Endodermal cell (in vitro differentiated cells): Measurements from ENCODE around the gene HNRNPM. TPM values are rescaled to one million over a fixed set of nuclear protein-coding genes. Genes with fewer than 3 reads are reported as not detected.

Experiments used
- DNase-seq: peaks from one replicate; pipeline ENCODE4 v3.0.0-alpha.2; 2017
- H3K27ac ChIP-seq: 2 replicates; pipeline ENCODE4 v1.5.1; 2013; ENCODE audit warnings: mild to moderate bottlenecking, low read depth, low read length, moderate library complexity
- H3K27me3 ChIP-seq: 2 replicates; pipeline ENCODE4 v1.6.1; 2013; ENCODE audit warnings: mild to moderate bottlenecking, low read length, moderate library complexity; ENCODE audit not compliant: insufficient read depth, control insufficient read depth, poor library complexity, severe bottlenecking
- H3K36me3 ChIP-seq: 2 replicates; pipeline ENCODE4 v1.7.0; 2013; ENCODE audit warnings: mild to moderate bottlenecking, low read length, moderate library complexity; ENCODE audit not compliant: control insufficient read depth, insufficient read depth
- H3K4me1 ChIP-seq: one replicate; pipeline ENCODE4 v1.7.0; 2013; ENCODE audit warnings: low read length; ENCODE audit not compliant: control insufficient read depth, insufficient read depth
- H3K4me3 ChIP-seq: 2 replicates; pipeline ENCODE4 v1.5.1; 2013; ENCODE audit warnings: mild to moderate bottlenecking, low read length, moderate library complexity
- H3K9ac ChIP-seq: 2 replicates; pipeline ENCODE4 v1.6.1; 2013; ENCODE audit warnings: mild to moderate bottlenecking, low read length, moderate library complexity; ENCODE audit not compliant: poor library complexity, severe bottlenecking; ENCODE audit errors: extremely low read depth
- H3K9me3 ChIP-seq: 2 replicates; pipeline ENCODE4 v1.6.1; 2013; ENCODE audit warnings: mild to moderate bottlenecking, low read length, moderate library complexity; ENCODE audit not compliant: control insufficient read depth
- H3K27ac Mint-ChIP-seq: 2 replicates; pipeline ENCODE4 v1.8.0; 2020; ENCODE audit warnings: mixed read lengths
- H3K27me3 Mint-ChIP-seq: 2 replicates; pipeline ENCODE4 v1.8.0; 2021; ENCODE audit warnings: mild to moderate bottlenecking, mixed read lengths; ENCODE audit not compliant: insufficient read depth
- H3K36me3 Mint-ChIP-seq: 2 replicates; pipeline ENCODE4 v1.8.0; 2020; ENCODE audit warnings: low read depth, mixed read lengths
- H3K4me1 Mint-ChIP-seq: 2 replicates; pipeline ENCODE4 v1.8.0; 2020; ENCODE audit warnings: mixed read lengths
- H3K4me3 Mint-ChIP-seq: 2 replicates; pipeline ENCODE4 v1.8.0; 2020; ENCODE audit warnings: mild to moderate bottlenecking, moderate library complexity, mixed read lengths
- H3K9me3 Mint-ChIP-seq: 2 replicates; pipeline ENCODE4 v1.8.0; 2020; ENCODE audit warnings: mild to moderate bottlenecking, mixed read lengths
- WGBS, 2 experiments: methylation state at CpG; one replicate each; pipeline versions ENCODE4 v1.1.5 to v1.1.7; 2013; ENCODE audit warnings: missing lambda C conversion rate in 2 of 2, mixed read lengths in 1 of 2; ENCODE audit not compliant: insufficient coverage in 1 of 2, insufficient read length in 1 of 2; 5-methylcytosine and 5-hydroxymethylcytosine counted together
- total RNA-seq, 2 donors: library from RNA; stranded (reverse); fragmentation: NEBNext Ultra II Directional in 1 of 2; extraction: Animal tissue kit (Norgen Biotek cat#: 25700) in 1 of 2; gene quantifications; 2 replicates in 1 of 2; 3 replicates in 1 of 2; pipeline ENCODE4 v1.2.1, GENCODE V29; 2021
- TF ChIP-seq, protein P1 (sequence below): fragments of 200-600 bp; sonication (generic); conservative IDR thresholded peaks from 2 replicates; pipeline ENCODE4 v1.5.0; 2021; ENCODE audit warnings: antibody characterized with exemption, mild to moderate bottlenecking

HNRNPM gene
- total RNA-seq, 2 donors from 2014 or later = 271 to 370 TPM

DNA sequence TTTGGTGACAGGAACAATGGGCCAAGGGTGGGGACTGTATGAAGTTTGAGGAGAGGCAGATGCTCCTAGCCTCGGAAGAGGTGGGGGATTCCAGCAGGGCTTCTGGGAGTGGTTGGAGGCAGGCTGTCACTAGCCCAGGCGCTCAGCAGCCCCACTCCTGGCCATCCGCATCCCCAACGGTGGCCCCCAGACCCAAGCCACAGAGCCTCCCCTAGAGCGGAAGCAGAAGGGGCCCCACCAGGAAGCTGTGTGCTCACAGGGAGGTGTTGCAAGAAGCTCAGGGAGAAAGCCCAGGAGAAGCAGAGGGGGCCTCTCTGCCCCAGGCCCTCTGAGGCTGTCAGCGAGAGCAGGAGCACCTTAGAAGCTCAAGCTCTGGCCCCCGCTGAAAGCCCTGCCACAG is 49.4 kb downstream of the HNRNPM start:
- no peak overlapping the region for H3K27ac Mint-ChIP-seq
- DNase-seq = no peak
- Histone ChIP-seq H3K36me3 (peaks cover 7% of the 10 kb centered on the region), H3K27me3 (no peaks in the 10 kb centered on the region), H3K4me3 (no peak overlapping the region), H3K9me3 (no peaks in the 10 kb centered on the region), H3K9ac (no peak overlapping the region), H3K4me1 (no peaks in the 10 kb centered on the region), H3K27ac (peak overlapping the region; percentile 53)
- H3K27me3 Mint-ChIP-seq = no peaks in the 10 kb centered on the region
- no peak overlapping the region for H3K4me3 Mint-ChIP-seq
- no peaks in the 10 kb centered on the region for H3K9me3 Mint-ChIP-seq
- 77 to 88% methylated on average over 4 to 7 of the region's 7 CpGs for WGBS, 2 experiments
- peaks cover 2% of the 10 kb centered on the region for H3K36me3 Mint-ChIP-seq
- TF ChIP-seq, protein P1, sequence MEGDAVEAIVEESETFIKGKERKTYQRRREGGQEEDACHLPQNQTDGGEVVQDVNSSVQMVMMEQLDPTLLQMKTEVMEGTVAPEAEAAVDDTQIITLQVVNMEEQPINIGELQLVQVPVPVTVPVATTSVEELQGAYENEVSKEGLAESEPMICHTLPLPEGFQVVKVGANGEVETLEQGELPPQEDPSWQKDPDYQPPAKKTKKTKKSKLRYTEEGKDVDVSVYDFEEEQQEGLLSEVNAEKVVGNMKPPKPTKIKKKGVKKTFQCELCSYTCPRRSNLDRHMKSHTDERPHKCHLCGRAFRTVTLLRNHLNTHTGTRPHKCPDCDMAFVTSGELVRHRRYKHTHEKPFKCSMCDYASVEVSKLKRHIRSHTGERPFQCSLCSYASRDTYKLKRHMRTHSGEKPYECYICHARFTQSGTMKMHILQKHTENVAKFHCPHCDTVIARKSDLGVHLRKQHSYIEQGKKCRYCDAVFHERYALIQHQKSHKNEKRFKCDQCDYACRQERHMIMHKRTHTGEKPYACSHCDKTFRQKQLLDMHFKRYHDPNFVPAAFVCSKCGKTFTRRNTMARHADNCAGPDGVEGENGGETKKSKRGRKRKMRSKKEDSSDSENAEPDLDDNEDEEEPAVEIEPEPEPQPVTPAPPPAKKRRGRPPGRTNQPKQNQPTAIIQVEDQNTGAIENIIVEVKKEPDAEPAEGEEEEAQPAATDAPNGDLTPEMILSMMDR = no peak
- H3K4me1 Mint-ChIP-seq = no peaks in the 10 kb centered on the region

DNA sequence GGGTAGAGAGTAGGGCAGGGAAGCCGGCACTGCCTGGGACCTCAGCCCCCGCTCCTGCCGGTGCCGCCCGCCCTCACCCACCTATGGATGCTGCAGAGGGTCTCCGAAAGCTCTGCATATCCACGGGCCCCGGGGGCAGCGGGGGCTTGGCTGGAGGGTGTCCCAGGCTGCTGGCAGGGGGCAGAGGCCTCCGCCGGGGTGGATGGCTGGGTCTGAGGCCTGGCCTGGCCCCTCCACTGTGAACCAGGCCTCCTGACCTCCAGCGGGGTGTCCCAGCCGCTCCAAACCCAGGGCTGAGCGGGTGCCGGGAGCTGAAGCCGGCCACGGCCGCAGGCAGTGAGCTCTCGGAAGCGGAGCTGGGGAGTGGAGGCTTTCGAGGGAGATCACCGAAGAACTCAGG is 53.5 kb downstream of the HNRNPM start:
- peak; percentile 47 for DNase-seq
- 90 to 97% methylated on average over 10 to 22 of the region's 22 CpGs for WGBS, 2 experiments

DNA sequence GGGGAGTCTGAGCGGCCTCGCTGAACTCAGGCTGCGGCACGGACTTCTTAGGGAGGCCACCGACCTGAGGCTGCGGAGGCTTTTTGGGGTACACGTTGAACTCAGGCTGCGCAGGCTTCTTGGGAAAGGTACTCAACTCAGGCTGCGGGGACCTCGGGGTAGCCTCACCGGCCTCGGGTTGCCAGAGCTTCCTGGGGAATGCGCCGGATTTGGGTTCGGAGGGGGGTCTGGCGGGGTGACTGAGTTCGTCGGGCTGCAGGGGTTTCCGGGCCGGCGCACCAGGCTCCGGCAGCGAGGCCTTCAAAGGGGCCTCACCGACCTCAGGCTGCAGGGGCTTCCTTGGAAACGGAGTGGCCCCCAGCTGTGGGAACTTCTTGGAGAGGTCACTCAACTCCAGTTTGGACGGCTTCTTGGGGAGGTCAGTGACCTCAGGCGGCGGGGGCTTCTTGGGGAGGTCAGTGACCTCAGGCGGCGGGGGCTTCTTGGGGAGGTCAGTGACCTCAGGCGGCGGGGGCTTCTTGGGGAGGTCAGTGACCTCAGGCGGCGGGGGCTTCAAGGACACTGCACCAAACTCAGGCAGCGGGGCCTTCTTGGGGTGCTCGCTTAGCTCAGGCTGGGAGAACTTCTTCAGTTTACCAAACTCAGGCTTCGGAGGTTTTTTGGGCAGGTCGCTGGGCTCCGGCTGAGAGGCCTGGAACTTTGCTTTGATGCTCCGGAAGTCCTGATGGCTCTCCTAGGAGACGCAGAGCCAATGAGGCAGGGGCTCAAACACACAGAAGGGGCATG is 54.5 kb downstream of the HNRNPM start:
- no peak overlapping the region for H3K27ac Mint-ChIP-seq
- H3K36me3 Mint-ChIP-seq = no peaks in the 10 kb centered on the region
- no peak for DNase-seq
- H3K27me3 ChIP-seq = no peaks in the 10 kb centered on the region
- no peak overlapping the region for H3K9ac ChIP-seq
- TF ChIP-seq, protein P1 = no peak
- H3K9me3 Mint-ChIP-seq = no peaks in the 10 kb centered on the region
- no peak overlapping the region for H3K4me3 ChIP-seq
- H3K27me3 Mint-ChIP-seq = no peaks in the 10 kb centered on the region
- peaks cover 15% of the 10 kb centered on the region for H3K4me1 Mint-ChIP-seq
- H3K4me1 ChIP-seq = no peaks in the 10 kb centered on the region
- no peak overlapping the region for H3K4me3 Mint-ChIP-seq
- no peaks in the 10 kb centered on the region for H3K36me3 ChIP-seq
- no peaks in the 10 kb centered on the region for H3K9me3 ChIP-seq
- no peak overlapping the region for H3K27ac ChIP-seq
- 82 to 91% methylated on average over 33 to 41 of the region's 41 CpGs for WGBS, 2 experiments

More for the DNA sequence above, 53.5 kb downstream of the HNRNPM start:
- H3K4me3 Mint-ChIP-seq = no peak overlapping the region
- no peaks in the 10 kb centered on the region for H3K4me1 ChIP-seq
- no peaks in the 10 kb centered on the region for H3K9me3 Mint-ChIP-seq
- H3K27ac ChIP-seq = no peak overlapping the region
- no peak overlapping the region for H3K9ac ChIP-seq
- no peak overlapping the region for H3K27ac Mint-ChIP-seq
- H3K9me3 ChIP-seq = no peaks in the 10 kb centered on the region
- no peaks in the 10 kb centered on the region for H3K27me3 ChIP-seq
- H3K4me1 Mint-ChIP-seq = peaks cover 12% of the 10 kb centered on the region
- H3K36me3 ChIP-seq = no peaks in the 10 kb centered on the region
- H3K27me3 Mint-ChIP-seq = no peaks in the 10 kb centered on the region
- TF ChIP-seq, protein P1 = no peak
- no peaks in the 10 kb centered on the region for H3K36me3 Mint-ChIP-seq
- H3K4me3 ChIP-seq = no peak overlapping the region
